BLaER1 treated with 17β-estradiol and CSF1 and Interleukin-3, amounts not matched to agents 10 nM and 100 nM (cell line): ENCODE data around the gene KLHL18.

ENCODE experiments used
- H3K27ac ChIP-seq, 11 experiments: shearing (Covaris generic); formaldehyde crosslinking; 2 replicates each; pipeline ENCODE4 v1.8.1; 2022
- H3K27me3 ChIP-seq, 11 experiments: shearing (Covaris generic); formaldehyde crosslinking; 2 replicates each; pipeline ENCODE4 v1.8.1; 2022
- H3K36me3 ChIP-seq, 11 experiments: shearing (Covaris generic); formaldehyde crosslinking; 2 replicates each; pipeline ENCODE4 v1.8.1; 2022
- H3K4me1 ChIP-seq, 10 experiments: shearing (Covaris generic); formaldehyde crosslinking; 2 replicates each; pipeline ENCODE4 v1.8.1; 2022
- H3K4me2 ChIP-seq, 11 experiments: shearing (Covaris generic); formaldehyde crosslinking; 2 replicates each; pipeline ENCODE4 v1.8.1; 2022
- H3K4me3 ChIP-seq, 10 experiments: shearing (Covaris generic); formaldehyde crosslinking; 2 replicates each; pipeline ENCODE4 v1.8.1; 2022
- H3K9ac ChIP-seq, 11 experiments: shearing (Covaris generic); formaldehyde crosslinking; 2 replicates each; pipeline ENCODE4 v1.8.1; 2022
- H3K9me3 ChIP-seq, 11 experiments: shearing (Covaris generic); formaldehyde crosslinking; replicated peaks in 1 of 11; 2 replicates each; pipeline ENCODE4 v1.8.1; 2022
- H4K20me1 ChIP-seq, 11 experiments: shearing (Covaris generic); formaldehyde crosslinking; 2 replicates each; pipeline ENCODE4 v1.8.1; 2022
- Cebpa-rat ChIP-seq, 11 experiments: shearing (Covaris generic); IDR thresholded peaks; 2 replicates each; pipeline ENCODE4 v1.8.1; 2022

The KLHL18 gene

GRCh38 chr3:47324278-47324865, 41.6 kb downstream of the KLHL18 start:
- Histone ChIP-seq H3K4me2 (no peak overlapping the region), H3K36me3 (peaks cover 86 to 98% (median 93%) of the 10 kb centered on the region in 11 experiments), H3K9ac (no peak overlapping the region; a peak in 1 of 22 replicates), H3K27ac (no peak overlapping the region), H3K9me3 (no peaks in the 10 kb centered on the region), H3K27me3 (no peaks in the 10 kb centered on the region), H3K4me1 (peaks cover 0 to 12% (median 6%) of the 10 kb centered on the region in 10 experiments; a peak in 10 of 20 replicates), H3K4me3 (no peak overlapping the region), H4K20me1 (peaks cover 0 to 67% (median 25%) of the 10 kb centered on the region in 11 experiments; a peak in 14 of 22 replicates)
- no peak for TF ChIP-seq Cebpa-rat (IDR thresholded peaks at IDR 0.05)

GRCh38 chr3:47333907-47334306, 51.2 kb downstream of the KLHL18 start:
- Histone ChIP-seq H3K36me3 (peaks cover 97 to 100% (median 99%) of the 10 kb centered on the region in 11 experiments), H3K9me3 (no peaks in the 10 kb centered on the region), H3K27me3 (no peaks in the 10 kb centered on the region), H3K27ac (no peak overlapping the region), H3K4me3 (no peak overlapping the region), H4K20me1 (peaks cover 0 to 43% (median 5%) of the 10 kb centered on the region in 11 experiments; a peak in 10 of 22 replicates), H3K4me1 (0 out of 20 replicates have a peak, but pooled peaks cover 0 to under 1% (median 0%) of the 10 kb centered on the region in 10 experiments), H3K4me2 (no peak overlapping the region), H3K9ac (no peak overlapping the region)
- no peak for TF ChIP-seq Cebpa-rat (IDR thresholded peaks at IDR 0.05)

- peaks cover 0 to 37% (median 5%) of the 10 kb centered on the region in 11 experiments; a peak in 9 of 22 replicates for H4K20me1 ChIP-seq
- H3K4me3 ChIP-seq: no peak overlapping the region
- peaks cover 91 to 100% (median 99%) of the 10 kb centered on the region in 11 experiments for H3K36me3 ChIP-seq
- no peak overlapping the region for H3K4me2 ChIP-seq
- no peak for TF ChIP-seq Cebpa-rat (IDR thresholded peaks at IDR 0.05)
- no peak overlapping the region for H3K9ac ChIP-seq
- no peaks in the 10 kb centered on the region for H3K27me3 ChIP-seq
- no peaks in the 10 kb centered on the region for H3K9me3 ChIP-seq
- H3K4me1 ChIP-seq: peaks cover 0 to 18% (median 9%) of the 10 kb centered on the region in 10 experiments; a peak in 10 of 20 replicates
- H3K27ac ChIP-seq: no peak overlapping the region
These were observed 54.9 kb downstream of the KLHL18 start for GRCh38 chr3:47337656-47338055.

GRCh38 chr3:47339951-47340350, 57.2 kb downstream of the KLHL18 start:
- peaks cover 0 to 31% (median 0%) of the 10 kb centered on the region in 11 experiments; a peak in 5 of 22 replicates for H4K20me1 ChIP-seq
- peaks cover 11 to 34% (median 16%) of the 10 kb centered on the region in 10 experiments for H3K4me1 ChIP-seq
- no peak overlapping the region for H3K27ac ChIP-seq
- H3K4me2 ChIP-seq: peak overlapping the region in 5 of 11 experiments; percentile 9 to 53 (median 22); a peak in 7 of 22 replicates
- no peak overlapping the region for H3K9ac ChIP-seq
- H3K9me3 ChIP-seq: no peaks in the 10 kb centered on the region
- no peaks in the 10 kb centered on the region for H3K27me3 ChIP-seq
- H3K36me3 ChIP-seq: peaks cover 91 to 100% (median 99%) of the 10 kb centered on the region in 11 experiments
- no peak for TF ChIP-seq Cebpa-rat (IDR thresholded peaks at IDR 0.05)
- H3K4me3 ChIP-seq: no peak overlapping the region

GRCh38 chr3:47340866-47341265, 58.1 kb downstream of the KLHL18 start:
- H3K4me3 ChIP-seq: no peak overlapping the region
- H3K27ac ChIP-seq: no peak overlapping the region
- no peak for TF ChIP-seq Cebpa-rat (IDR thresholded peaks at IDR 0.05)
- peaks cover 0 to 32% (median 0%) of the 10 kb centered on the region in 11 experiments; a peak in 7 of 22 replicates for H4K20me1 ChIP-seq
- peaks cover 91 to 100% (median 97%) of the 10 kb centered on the region in 11 experiments for H3K36me3 ChIP-seq
- H3K4me1 ChIP-seq: peaks cover 20 to 43% (median 25%) of the 10 kb centered on the region in 10 experiments
- no peaks in the 10 kb centered on the region for H3K27me3 ChIP-seq
- no peak overlapping the region for H3K4me2 ChIP-seq
- H3K9me3 ChIP-seq: no peaks in the 10 kb centered on the region
- no peak overlapping the region for H3K9ac ChIP-seq

GRCh38 chr3:47342151-47342550, 59.4 kb downstream of the KLHL18 start:
- no peaks in the 10 kb centered on the region for H3K9me3 ChIP-seq
- TF ChIP-seq Cebpa-rat (IDR thresholded peaks at IDR 0.05): no peak
- H3K4me1 ChIP-seq: peaks cover 33 to 56% (median 38%) of the 10 kb centered on the region in 10 experiments
- H3K36me3 ChIP-seq: peaks cover 80 to 88% (median 84%) of the 10 kb centered on the region in 11 experiments
- no peak overlapping the region for H3K9ac ChIP-seq
- H3K4me2 ChIP-seq: no peak overlapping the region
- no peaks in the 10 kb centered on the region for H3K27me3 ChIP-seq
- H3K4me3 ChIP-seq: no peak overlapping the region
- H4K20me1 ChIP-seq: peaks cover 0 to 30% (median 4%) of the 10 kb centered on the region in 11 experiments; a peak in 6 of 22 replicates
- no peak overlapping the region for H3K27ac ChIP-seq

- peaks cover 0 to 36% (median 4%) of the 10 kb centered on the region in 11 experiments; a peak in 6 of 22 replicates for H4K20me1 ChIP-seq
- H3K36me3 ChIP-seq: peaks cover 73 to 81% (median 78%) of the 10 kb centered on the region in 11 experiments
- no peak for TF ChIP-seq Cebpa-rat (IDR thresholded peaks at IDR 0.05)
- peaks cover 39 to 62% (median 45%) of the 10 kb centered on the region in 10 experiments for H3K4me1 ChIP-seq
- no peak overlapping the region for H3K9ac ChIP-seq
- no peak overlapping the region for H3K27ac ChIP-seq
- H3K9me3 ChIP-seq: no peaks in the 10 kb centered on the region
- no peak overlapping the region for H3K4me3 ChIP-seq
- no peaks in the 10 kb centered on the region for H3K27me3 ChIP-seq
- no peak overlapping the region for H3K4me2 ChIP-seq
These were observed 60.1 kb downstream of the KLHL18 start for GRCh38 chr3:47342812-47343211.

- no peak overlapping the region for H3K4me3 ChIP-seq
- peaks cover 66 to 74% (median 71%) of the 10 kb centered on the region in 11 experiments for H3K36me3 ChIP-seq
- H3K4me1 ChIP-seq: peaks cover 46 to 65% (median 50%) of the 10 kb centered on the region in 10 experiments
- no peak overlapping the region for H3K9ac ChIP-seq
- H3K27me3 ChIP-seq: no peaks in the 10 kb centered on the region
- peak overlapping the region in 2 of 11 experiments; percentile 11 to 19; a peak in 3 of 22 replicates for H3K4me2 ChIP-seq
- H3K27ac ChIP-seq: no peak overlapping the region; a peak in 1 of 22 replicates
- no peaks in the 10 kb centered on the region for H3K9me3 ChIP-seq
- TF ChIP-seq Cebpa-rat (IDR thresholded peaks at IDR 0.05): no peak
- peaks cover 0 to 36% (median under 1%) of the 10 kb centered on the region in 11 experiments; a peak in 6 of 22 replicates for H4K20me1 ChIP-seq
These were observed 60.8 kb downstream of the KLHL18 start for GRCh38 chr3:47343471-47343971.

GRCh38 chr3:47344971-47345370, 62.2 kb downstream of the KLHL18 start:
- Histone ChIP-seq H3K4me1 (peaks cover 41 to 56% (median 53%) of the 10 kb centered on the region in 10 experiments), H3K27ac (peak overlapping the region in 3 of 11 experiments; percentile 69 to 81 (median 74); a peak in 4 of 22 replicates), H3K4me3 (no peak overlapping the region), H3K9me3 (no peaks in the 10 kb centered on the region), H3K9ac (no peak overlapping the region), H3K4me2 (peak overlapping the region; percentile 71 to 95 (median 85); a peak in 21 of 22 replicates), H3K27me3 (no peaks in the 10 kb centered on the region), H3K36me3 (peaks cover 51 to 60% (median 56%) of the 10 kb centered on the region in 11 experiments), H4K20me1 (peaks cover 0 to 36% (median 0%) of the 10 kb centered on the region in 11 experiments; a peak in 6 of 22 replicates)
- no peak for TF ChIP-seq Cebpa-rat (IDR thresholded peaks at IDR 0.05)
